GM08714 (cell line): ENCODE results near the gene NFYB.

Experiments used
- H3K4me3 ChIP-seq: fragments of 200-500 bp; sonication (Bioruptor generic); 2 replicates; pipeline ENCODE4 v1.5.1; 2014; ENCODE audit warnings: mild to moderate bottlenecking, low read length, inconsistent platforms
- ZNF274 ChIP-seq: IDR thresholded peaks from 2 replicates; pipeline ENCODE4 v1.6.1; 2012; ENCODE audit warnings: mild to moderate bottlenecking, low read depth, low read length

NFYB gene

DNA sequence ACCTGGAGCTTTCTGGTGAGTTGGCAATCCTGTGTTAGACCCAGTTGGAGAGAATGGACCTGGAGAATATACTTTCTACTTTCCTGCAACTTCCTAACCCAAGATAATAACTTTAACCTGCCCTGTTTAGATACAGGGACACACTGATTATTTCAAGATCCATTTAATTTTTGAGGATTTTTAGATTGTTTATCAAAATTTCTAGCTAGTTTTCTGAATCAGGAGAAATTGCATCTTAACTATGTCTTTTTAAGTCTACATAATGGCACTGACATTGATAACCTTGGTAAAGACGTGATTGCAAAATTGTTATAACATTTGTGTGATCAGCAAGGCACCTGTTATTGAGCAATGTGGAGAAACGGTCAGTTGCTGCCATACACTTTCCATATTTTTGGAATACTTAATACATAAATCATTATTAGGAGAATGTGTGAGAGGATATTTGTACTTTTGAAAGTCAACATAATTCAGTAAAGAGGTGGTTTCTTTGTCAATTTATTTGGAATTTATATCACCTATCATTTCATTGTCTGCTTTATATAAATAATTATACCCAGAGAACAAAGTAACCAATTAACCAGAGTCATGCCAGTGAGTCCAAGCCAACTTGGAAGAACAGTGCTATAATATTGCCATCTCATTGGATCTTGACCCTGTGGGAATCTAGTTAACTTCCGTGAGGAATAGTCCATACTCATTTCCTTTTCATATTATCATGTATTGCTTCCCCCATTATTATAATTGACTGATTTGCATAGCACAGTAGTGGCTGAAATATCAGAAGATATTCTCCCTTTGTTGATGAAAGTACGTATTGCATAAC lies 28.4 kb downstream of the NFYB start:
- TF ChIP-seq ZNF274: no peak
- H3K4me3 ChIP-seq: no peak overlapping the region

DNA sequence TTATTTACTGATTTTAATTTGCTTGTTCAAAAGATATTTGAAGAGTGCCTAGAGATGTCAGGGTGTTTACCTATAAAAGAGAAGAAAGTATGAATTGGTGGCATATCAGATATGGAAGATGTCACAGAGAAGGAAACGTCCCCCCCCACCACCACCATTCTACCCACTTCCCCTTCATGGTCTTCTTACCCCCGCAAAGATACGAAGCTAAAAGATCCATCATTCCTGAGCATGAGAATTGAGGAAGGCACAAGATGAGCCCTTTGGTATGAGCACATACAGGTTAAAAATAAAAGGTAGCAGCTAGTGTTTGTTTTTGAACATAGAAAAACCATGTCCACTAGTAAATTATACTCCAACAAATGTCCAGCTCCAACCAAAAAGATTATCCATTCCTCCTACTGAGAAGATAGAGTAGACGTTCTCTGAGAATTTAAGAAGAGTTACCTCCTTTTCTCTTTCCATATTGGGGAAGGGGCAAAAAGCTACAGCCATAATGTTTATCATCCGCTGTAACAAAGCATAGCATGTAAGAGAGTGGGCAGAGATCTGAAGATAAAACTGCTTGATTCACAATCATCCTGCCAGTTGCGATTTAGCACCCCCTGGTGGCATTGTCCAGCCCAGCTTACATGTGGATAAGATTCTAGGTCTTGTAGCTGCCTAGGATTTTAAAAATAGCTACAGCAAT lies 29.1 kb downstream of the NFYB start:
- H3K4me3 ChIP-seq: no peak overlapping the region

DNA sequence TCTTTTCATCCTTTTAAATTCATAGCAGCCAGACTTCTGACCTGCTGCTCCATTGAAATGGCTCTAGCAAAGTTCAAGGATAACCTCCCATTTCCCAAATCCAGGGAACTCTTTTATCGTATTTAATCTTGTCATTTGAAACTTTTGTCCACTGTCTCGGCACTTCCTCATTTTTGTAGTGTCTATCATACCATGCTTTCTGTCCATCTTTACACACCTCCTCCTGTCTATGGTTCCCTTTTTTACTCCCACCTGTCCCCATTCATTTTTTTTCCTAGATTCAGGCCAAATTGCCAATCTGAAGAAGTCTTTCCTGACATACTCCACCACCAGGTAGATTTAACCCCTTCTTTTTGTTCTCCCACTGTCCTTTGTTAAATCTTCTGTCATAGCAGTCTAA lies 31.0 kb downstream of the NFYB start:
- TF ChIP-seq ZNF274: no peak
- no peak overlapping the region for H3K4me3 ChIP-seq

More for the DNA sequence above, 29.1 kb downstream of the NFYB start:
- no peak for TF ChIP-seq ZNF274

DNA sequence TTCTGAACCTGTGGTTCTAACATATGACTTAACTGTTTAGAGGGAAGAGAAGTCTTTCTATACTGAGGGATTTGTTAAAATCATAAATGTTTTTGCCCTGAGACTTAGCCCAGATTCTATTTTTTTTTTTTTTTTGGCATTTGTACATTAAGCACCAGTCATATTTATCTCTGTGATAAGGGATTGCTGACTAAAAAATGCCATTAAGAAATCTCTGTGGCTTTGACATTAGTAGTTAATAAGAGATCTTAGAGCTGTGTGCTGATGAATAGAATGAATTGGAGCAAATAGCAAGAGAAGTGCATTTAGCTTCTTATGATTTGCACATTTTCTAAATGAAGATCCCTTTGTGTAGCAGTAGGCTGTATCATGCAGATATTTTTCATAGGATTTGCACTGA lies 32.5 kb downstream of the NFYB start:
- TF ChIP-seq ZNF274: no peak

DNA sequence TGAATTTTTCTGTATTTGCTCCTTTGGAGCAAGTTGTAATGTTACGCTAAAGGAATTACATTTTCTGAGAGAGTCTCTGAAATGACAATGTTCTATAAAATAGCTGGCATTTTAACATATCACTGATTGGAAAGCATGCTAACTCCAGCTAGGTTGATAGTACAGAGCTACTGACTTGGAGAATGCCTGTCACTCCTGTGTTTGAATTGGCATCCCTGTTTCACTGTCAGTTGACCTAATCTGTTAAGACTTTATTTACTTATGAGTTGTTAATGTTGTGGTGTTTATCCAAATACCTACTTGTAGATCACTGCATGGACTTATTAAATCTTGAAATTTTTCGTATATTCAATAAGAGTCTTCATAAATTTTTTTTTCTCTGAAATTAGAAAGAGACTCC lies 40.1 kb downstream of the NFYB start:
- H3K4me3 ChIP-seq: no peak overlapping the region
- no peak for TF ChIP-seq ZNF274

More for the DNA sequence above, 32.5 kb downstream of the NFYB start:
- no peak overlapping the region for H3K4me3 ChIP-seq

DNA sequence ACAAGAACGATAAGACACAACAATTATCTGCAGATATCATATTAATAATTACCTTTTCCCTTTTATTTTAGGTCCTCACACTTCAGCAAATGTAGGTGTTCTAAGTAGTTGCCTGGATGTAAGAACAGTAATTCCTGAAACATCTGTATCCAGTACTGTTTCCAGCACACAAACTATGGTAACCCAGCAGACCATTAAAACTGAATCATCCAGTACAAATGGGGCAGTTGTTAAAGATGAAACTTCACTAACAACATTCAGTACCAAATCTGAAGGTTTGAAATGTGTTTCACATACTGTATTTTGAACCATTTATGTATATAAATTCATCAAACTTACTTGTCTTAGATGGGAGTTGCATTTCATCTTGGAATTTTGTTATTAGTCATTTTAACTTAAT lies 42.7 kb downstream of the NFYB start:
- no peak for TF ChIP-seq ZNF274
- no peak overlapping the region for H3K4me3 ChIP-seq

DNA sequence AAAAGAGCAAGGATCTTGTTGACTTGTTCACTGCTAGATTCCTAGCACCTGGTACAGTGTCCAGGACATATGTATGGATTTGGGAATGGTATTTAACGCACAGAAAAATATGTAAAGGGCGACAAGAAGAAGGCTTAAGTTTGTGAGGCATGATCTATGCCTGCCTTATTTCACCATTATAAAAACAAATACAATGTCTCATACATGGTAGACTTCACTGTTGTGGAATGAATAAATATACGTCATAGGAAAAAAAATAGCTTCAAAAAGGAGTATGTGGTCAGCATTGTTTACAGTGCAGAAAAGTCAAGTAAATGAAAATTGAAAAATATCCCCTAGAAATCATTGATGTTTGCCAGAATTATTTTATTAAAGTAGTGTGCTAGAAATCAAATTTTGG lies 43.7 kb downstream of the NFYB start:
- H3K4me3 ChIP-seq: no peak overlapping the region
- TF ChIP-seq ZNF274: no peak

DNA sequence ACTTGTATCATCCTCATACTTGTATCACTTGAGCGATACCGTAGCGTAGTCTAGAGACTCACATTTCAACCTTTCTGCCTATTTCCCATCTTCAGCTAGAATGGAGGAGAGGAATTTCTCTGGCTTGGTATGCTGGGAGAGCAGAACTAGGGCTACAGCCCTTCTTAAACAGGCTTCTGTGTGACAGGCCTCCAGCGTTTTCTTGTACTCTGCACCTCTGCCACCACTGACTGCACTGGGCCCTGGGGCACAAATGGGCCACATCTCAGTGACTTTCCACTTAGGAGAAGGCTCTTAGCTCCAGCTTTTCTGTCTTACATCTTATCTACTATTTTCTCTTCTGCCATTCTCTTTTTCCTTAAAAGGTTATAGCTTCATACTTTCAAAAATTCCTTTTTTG lies 46.9 kb downstream of the NFYB start:
- H3K4me3 ChIP-seq: no peak overlapping the region
- no peak for TF ChIP-seq ZNF274

DNA sequence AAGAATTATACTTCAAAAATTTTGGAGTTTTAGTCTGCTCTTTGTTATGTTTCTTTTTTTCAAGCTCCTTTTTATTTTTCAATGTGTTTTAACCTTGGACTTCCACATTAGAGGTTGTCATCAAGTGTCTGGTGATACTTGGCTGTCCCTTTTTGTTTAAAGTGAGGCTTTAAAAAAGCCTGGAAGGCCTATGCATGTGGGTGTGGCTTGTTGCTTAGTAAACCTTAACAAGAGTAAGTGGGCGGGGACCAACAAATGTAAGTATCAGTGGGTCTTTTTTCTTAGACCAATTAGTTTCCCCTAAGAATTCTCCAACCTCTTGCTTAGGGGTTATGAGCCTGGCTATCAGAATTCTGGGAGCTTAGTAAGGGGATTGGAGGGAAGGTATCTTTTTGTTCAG lies 47.3 kb downstream of the NFYB start:
- no peak for TF ChIP-seq ZNF274
- no peak overlapping the region for H3K4me3 ChIP-seq

DNA sequence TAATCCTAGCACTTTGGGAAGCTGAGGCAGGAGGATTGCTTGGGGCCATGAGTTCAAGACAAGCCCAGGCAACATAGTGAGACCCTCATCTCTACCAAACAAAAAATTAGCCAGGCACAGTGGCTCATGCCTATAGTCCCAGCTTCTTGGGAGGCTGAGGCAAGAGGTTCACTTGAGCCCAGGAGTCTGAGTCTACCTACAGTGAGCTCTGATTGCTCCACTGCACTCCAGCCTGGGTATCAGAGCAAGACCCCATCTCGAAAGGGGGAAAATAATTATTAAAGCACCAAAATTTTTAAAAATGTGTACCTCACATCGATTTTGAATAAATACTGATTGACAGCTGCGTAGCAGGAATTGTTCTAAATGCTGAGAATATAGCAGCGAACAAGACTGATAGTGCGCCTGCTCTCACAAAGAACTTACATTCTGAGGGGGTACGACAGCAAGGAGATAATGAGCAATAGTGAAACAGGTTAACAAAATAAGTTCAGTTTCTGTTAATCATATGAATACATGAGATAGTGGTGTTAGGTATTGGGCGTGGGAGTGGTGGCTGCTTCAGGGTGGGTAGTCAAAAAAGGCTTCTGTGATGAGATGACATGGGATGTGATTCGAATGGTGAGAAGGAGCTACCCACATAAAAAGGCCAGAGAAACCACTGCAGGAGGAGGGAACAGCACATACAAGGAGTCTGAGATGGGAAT lies 54.1 kb downstream of the NFYB start:
- H3K4me3 ChIP-seq: no peak overlapping the region
- no peak for TF ChIP-seq ZNF274

DNA sequence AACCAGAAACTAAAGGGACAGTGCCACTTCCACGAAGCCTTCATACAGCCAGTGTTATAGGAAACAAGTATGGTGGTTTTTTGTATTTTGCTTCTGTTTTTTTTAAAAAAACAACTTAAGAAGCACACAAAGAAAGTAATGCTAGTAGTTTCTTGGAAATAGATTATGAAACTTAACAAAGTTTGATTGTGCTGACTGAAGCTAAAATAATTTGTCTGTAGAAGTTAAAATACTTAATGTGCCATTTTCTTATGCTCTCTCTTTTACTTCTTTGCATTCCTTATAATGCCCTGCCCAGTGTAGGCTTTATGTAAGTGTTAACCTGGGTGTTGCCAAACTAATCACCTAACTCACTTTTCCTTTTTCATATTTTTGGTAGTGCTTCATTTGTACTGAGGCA lies 57.2 kb downstream of the NFYB start:
- no peak for TF ChIP-seq ZNF274
- no peak overlapping the region for H3K4me3 ChIP-seq

DNA sequence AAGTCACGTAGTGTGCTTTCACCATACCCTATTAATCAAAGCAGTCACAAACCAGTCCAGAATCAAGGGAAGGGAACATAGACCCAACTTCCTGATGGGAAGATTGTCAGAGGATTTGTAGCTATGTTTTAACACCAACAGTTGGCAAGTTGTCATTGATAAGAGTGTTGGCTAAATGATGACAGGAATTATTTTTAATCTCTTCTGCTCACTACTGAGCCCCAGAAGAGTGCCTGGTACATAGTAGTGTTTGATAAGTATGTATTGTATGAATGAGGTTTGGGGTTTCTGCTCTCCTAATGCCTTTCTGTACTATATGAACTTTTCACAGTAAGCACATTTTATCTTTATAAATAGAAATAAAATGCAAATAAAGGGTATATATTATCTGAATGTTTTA lies 59.0 kb downstream of the NFYB start:
- H3K4me3 ChIP-seq: no peak overlapping the region
- no peak for TF ChIP-seq ZNF274

DNA sequence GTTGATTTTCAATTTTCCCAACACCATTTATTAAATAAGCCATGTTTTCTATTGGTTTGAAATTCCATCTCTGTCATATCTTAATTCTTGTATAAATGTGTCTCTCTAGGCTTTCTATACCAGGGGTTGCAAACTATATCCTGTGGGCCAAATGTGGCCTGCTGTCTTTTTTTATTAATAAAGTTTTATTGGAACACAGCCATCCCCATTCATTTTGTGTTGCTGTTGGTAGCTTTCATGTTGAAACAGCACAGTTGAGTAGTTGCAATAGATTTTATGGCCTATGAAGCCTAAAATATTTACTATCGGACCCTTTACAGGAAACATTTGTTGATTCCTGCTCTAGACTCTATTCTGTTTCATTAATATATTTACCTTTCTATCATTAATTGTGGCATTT lies 64.3 kb downstream of the NFYB start:
- no peak for TF ChIP-seq ZNF274

DNA sequence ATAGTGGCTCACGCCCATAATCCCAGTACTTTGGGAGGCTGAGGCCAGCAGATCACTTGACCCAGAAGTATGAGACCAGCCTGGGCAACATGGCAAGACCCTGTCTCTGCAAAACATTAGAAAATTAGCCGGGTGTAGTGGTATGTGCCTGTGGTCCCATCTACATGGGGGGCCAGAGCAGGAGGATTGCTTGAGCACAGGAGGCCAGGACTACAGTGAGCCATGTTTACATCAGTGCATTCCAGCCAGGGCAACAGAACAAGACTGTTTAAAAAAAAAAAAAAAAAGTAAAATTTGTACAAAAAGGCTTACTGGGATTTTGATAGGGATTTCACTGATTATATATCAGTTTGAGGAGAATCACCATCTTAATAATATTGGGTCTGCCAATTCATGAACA lies 65.9 kb downstream of the NFYB start:
- no peak overlapping the region for H3K4me3 ChIP-seq
- TF ChIP-seq ZNF274: no peak

More for the DNA sequence above, 64.3 kb downstream of the NFYB start:
- H3K4me3 ChIP-seq: no peak overlapping the region
